Parathyroid adenoma (tissue), 2 donors: Measurements from ENCODE around the gene EVA1B.
A peak's percentile ranks its signal among the peaks of the same experiment; 100 is the strongest.

Experiments used
- H2AFZ ChIP-seq: fragments of 300-600 bp; sonication (generic); one replicate; pipeline ENCODE4 v1.7.0; 2017; ENCODE audit warnings: antibody characterized with exemption, mild to moderate bottlenecking
- H3K27ac ChIP-seq: fragments of 300-600 bp; sonication (generic); one replicate; pipeline ENCODE4 v1.7.0; 2017
- H3K27me3 ChIP-seq: fragments of 300-600 bp; sonication (generic); one replicate; pipeline ENCODE4 v1.7.0; 2017; ENCODE audit warnings: low read length; ENCODE audit not compliant: control insufficient read depth, insufficient read depth
- H3K36me3 ChIP-seq: fragments of 300-600 bp; sonication (generic); one replicate; pipeline ENCODE4 v1.7.0; 2017; ENCODE audit warnings: low read length; ENCODE audit not compliant: control insufficient read depth, insufficient read depth
- H3K4me1 ChIP-seq: fragments of 300-600 bp; sonication (generic); one replicate; pipeline ENCODE4 v1.7.0; 2017; ENCODE audit warnings: control low read depth
- H3K4me2 ChIP-seq: fragments of 300-600 bp; sonication (generic); one replicate; pipeline ENCODE4 v1.7.0; 2017; ENCODE audit warnings: low read length
- H3K4me3 ChIP-seq: fragments of 300-600 bp; sonication (generic); one replicate; pipeline ENCODE4 v1.7.0; 2017; ENCODE audit warnings: low read depth, low read length
- H3K79me2 ChIP-seq: fragments of 300-600 bp; sonication (generic); one replicate; pipeline ENCODE4 v1.7.0; 2017; ENCODE audit warnings: control low read depth
- H3K9ac ChIP-seq: fragments of 300-600 bp; sonication (generic); one replicate; pipeline ENCODE4 v1.7.0; 2017; ENCODE audit warnings: mild to moderate bottlenecking
- H3K9me3 ChIP-seq: fragments of 300-600 bp; sonication (generic); one replicate; pipeline ENCODE4 v1.7.0; 2017; ENCODE audit warnings: low read length; ENCODE audit not compliant: control insufficient read depth
- CTCF ChIP-seq: fragments of 300-600 bp; sonication (generic); IDR thresholded peaks from one replicate; pipeline ENCODE4 v1.7.0; 2017; ENCODE audit warnings: antibody characterized with exemption, mild to moderate bottlenecking
- donor health status: primary hyperparathyroidism.

Gene EVA1B

DNA sequence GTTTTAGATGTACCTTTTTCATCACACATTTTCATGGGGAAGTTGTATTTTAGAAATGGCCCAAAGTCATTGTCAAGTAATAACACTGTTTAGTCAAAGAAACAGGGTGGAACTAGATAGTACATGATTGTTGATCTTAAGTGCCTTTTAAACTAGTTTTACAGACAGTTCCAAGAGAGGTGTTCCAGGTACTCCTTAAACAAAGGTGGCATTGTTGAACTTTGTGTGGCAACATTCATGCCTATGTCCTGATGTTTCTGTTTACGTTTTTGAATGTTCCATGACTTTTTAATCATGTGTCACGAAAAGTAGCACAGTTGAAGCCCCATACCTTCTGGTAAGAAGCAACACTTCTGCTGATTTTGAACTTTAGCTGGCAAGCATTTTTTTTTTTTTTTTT lies 26.4 kb downstream of the EVA1B start:
- Histone ChIP-seq H3K27ac (no peak overlapping the region), H3K79me2 (no peaks in the 10 kb centered on the region), H3K4me2 (no peak overlapping the region), H3K4me1 (no peaks in the 10 kb centered on the region), H3K27me3 (no peaks in the 10 kb centered on the region), H3K36me3 (no peaks in the 10 kb centered on the region), H3K9me3 (no peaks in the 10 kb centered on the region), H3K9ac (no peak overlapping the region), H3K4me3 (no peak overlapping the region), H2AFZ (no peak overlapping the region)
- TF ChIP-seq CTCF: no peak

DNA sequence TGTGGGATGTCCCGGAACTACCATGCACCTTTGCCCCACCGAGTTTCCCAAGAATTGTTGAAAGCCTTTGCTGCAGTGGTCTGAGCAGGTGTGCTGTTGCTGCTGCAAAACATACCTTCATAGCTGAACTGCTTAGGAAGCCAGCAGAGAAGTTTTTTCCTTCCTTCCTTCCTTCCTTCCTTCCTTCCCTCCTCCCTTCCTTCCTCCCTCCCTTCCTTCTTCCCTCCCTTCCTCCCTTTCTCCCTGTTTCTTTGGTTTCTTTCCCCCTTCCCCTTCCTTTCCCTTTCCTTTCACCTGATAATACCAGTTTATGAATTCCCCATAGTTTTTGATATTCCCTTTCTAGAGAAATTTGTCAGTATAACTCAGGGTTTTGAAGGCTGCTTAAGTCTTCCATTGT lies 28.1 kb downstream of the EVA1B start:
- Histone ChIP-seq H2AFZ (no peak overlapping the region), H3K27me3 (no peaks in the 10 kb centered on the region), H3K9ac (no peak overlapping the region), H3K4me2 (no peak overlapping the region), H3K27ac (no peak overlapping the region), H3K36me3 (no peaks in the 10 kb centered on the region), H3K79me2 (no peaks in the 10 kb centered on the region), H3K9me3 (no peaks in the 10 kb centered on the region), H3K4me3 (no peak overlapping the region), H3K4me1 (no peaks in the 10 kb centered on the region)
- no peak for TF ChIP-seq CTCF

DNA sequence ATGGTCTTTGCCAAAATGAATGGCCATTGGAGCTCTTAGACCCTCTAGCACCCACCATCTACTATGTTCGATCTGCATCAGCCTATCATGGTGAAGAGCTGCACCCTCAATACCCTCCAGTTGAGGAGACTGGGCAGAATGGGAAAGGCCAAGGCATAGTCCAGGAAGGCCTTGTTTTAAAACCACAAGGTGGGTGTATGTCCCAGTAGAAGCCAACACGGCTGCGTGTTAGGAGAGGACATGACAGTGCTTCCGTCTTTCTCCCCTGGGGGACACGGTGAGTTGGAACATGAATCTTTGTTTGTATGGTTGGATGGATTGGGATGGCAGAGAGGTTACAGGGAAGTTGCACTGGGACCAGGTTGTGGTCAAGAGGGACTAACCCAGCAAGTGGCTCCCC lies 35.9 kb downstream of the EVA1B start:
- no peaks in the 10 kb centered on the region for H3K4me1 ChIP-seq
- H3K36me3 ChIP-seq: no peaks in the 10 kb centered on the region
- H3K4me3 ChIP-seq: no peak overlapping the region
- H3K9ac ChIP-seq: no peak overlapping the region
- no peaks in the 10 kb centered on the region for H3K79me2 ChIP-seq
- no peak overlapping the region for H2AFZ ChIP-seq
- H3K27me3 ChIP-seq: no peaks in the 10 kb centered on the region
- no peak for TF ChIP-seq CTCF
- H3K4me2 ChIP-seq: no peak overlapping the region
- H3K27ac ChIP-seq: no peak overlapping the region
- no peaks in the 10 kb centered on the region for H3K9me3 ChIP-seq

GRCh38 chr1:36286802-36287201 lies 36.6 kb downstream of the EVA1B start:
- Histone ChIP-seq H3K4me2 (no peak overlapping the region), H3K27me3 (no peaks in the 10 kb centered on the region), H3K4me3 (no peak overlapping the region), H3K9ac (no peak overlapping the region), H3K36me3 (no peaks in the 10 kb centered on the region), H3K9me3 (no peaks in the 10 kb centered on the region), H3K4me1 (no peaks in the 10 kb centered on the region), H2AFZ (no peak overlapping the region), H3K79me2 (no peaks in the 10 kb centered on the region), H3K27ac (no peak overlapping the region)
- TF ChIP-seq CTCF: no peak

DNA sequence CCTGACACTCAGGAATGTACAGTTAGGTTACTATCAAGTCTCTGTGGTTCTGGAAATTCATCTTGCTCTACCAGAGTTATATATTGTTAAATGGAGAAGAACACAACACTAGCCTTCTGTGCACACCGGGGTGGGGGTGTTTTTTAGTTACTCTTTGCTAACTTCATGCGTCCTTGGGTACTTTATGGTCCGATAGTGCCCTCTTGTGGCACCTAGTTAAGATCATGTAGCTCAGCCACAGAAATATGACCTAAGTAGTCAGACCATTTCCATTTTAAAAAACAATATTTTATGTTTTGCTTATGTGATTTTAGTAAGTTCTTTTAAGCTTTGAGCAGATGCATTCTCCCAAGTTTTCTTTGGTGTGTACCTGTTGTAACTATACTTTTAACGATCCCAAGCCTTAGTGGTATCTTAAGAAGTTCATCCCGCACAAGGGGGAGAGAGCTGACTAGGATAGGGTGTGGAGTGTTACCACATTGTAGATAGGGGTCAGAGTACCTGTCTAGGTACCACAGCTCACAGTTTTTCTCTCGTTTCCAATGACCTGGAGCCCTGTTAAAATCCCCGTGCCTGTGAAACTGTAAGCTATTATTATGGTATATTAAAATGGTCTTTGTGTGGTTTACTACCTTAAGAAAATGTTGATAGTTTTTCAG lies 37.9 kb downstream of the EVA1B start:
- Histone ChIP-seq H3K36me3 (no peaks in the 10 kb centered on the region), H3K4me2 (no peak overlapping the region), H3K27ac (no peak overlapping the region), H3K27me3 (no peaks in the 10 kb centered on the region), H3K9me3 (no peaks in the 10 kb centered on the region), H3K4me3 (no peak overlapping the region), H3K4me1 (no peaks in the 10 kb centered on the region), H3K79me2 (no peaks in the 10 kb centered on the region), H2AFZ (no peak overlapping the region), H3K9ac (no peak overlapping the region)
- peak; percentile 60 for TF ChIP-seq CTCF
